ENCODE measurements around the gene DOCK4. TPM values are rescaled to one million over a fixed set of nuclear protein-coding genes. Genes with fewer than 3 reads are reported as not detected.

The DOCK4 gene
- total and polyA plus RNA-seq, 10 of the 15 experiments (the other 5 are each of a cell fraction or from before 2014, with no cell fraction given), result 0.03 to 0.73 (median 0.38) TPM

GRCh38 chr7:112064627-112065385, 141.4 kb downstream of the DOCK4 start (continued):
- TF ChIP-seq, protein P1, sequence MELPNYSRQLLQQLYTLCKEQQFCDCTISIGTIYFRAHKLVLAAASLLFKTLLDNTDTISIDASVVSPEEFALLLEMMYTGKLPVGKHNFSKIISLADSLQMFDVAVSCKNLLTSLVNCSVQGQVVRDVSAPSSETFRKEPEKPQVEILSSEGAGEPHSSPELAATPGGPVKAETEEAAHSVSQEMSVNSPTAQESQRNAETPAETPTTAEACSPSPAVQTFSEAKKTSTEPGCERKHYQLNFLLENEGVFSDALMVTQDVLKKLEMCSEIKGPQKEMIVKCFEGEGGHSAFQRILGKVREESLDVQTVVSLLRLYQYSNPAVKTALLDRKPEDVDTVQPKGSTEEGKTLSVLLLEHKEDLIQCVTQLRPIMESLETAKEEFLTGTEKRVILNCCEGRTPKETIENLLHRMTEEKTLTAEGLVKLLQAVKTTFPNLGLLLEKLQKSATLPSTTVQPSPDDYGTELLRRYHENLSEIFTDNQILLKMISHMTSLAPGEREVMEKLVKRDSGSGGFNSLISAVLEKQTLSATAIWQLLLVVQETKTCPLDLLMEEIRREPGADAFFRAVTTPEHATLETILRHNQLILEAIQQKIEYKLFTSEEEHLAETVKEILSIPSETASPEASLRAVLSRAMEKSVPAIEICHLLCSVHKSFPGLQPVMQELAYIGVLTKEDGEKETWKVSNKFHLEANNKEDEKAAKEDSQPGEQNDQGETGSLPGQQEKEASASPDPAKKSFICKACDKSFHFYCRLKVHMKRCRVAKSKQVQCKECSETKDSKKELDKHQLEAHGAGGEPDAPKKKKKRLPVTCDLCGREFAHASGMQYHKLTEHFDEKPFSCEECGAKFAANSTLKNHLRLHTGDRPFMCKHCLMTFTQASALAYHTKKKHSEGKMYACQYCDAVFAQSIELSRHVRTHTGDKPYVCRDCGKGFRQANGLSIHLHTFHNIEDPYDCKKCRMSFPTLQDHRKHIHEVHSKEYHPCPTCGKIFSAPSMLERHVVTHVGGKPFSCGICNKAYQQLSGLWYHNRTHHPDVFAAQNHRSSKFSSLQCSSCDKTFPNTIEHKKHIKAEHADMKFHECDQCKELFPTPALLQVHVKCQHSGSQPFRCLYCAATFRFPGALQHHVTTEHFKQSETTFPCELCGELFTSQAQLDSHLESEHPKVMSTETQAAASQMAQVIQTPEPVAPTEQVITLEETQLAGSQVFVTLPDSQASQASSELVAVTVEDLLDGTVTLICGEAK (IDR thresholded peaks at IDR 0.05; ENCODE audit: borderline replicate concordance), result no peak
- no peak for TF ChIP-seq SREBF1 (IDR thresholded peaks at IDR 0.05; ENCODE audit: low read length)
- no peak for TF ChIP-seq EGR1 (IDR thresholded peaks at IDR 0.05; ENCODE audit: borderline replicate concordance in 1 of 2, low read depth in 2 of 2, low read length in 2 of 2)
- TF ChIP-seq PAX5 (IDR thresholded peaks at IDR 0.05; ENCODE audit: borderline replicate concordance, low read depth, low read length), result no peak

DNA sequence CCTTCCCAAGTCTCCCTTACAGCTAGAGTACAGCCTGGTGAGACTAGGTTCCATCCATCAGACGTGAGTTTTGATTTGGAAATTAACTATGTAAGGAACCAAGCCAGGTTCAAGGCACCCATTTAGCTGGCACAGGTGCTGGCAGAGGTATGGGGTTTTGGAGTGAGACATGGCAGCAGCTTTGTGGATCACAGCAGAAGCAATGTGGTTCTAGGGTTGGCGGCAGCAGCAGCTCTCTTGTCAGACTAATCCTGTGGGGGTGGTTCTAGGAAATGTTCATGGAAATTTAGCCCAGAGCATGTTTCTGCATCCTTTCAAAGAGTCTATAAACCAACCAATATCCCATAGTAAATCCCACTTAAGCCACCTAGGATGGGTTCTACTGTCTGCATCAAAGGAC, 142.2 kb downstream of the DOCK4 start:
- ChIA-PET POLR2A (no interaction called here), SMC1A (ENCODE audit: uncharacterized antibody, unreplicated experiment) (interaction anchor here (1.0 to 1.5 kb wide), 2 partner anchors 20 to 39 kb away, joined by 3 to 4 read pairs; no protein-coding TSS in a partner anchor), RAD21 (ENCODE audit: unreplicated experiment) (no interaction called here), CTCF (no interaction called here)
- Histone ChIP-seq H3K4me3 (no peak overlapping the region), H3K9ac (ENCODE audit: control insufficient read depth, insufficient read depth, low read length) (no peak overlapping the region), H3K79me2 (ENCODE audit: control insufficient read depth, insufficient read depth, low read length) (no peaks in the 10 kb centered on the region), H3K4me1 (ENCODE audit: control insufficient read depth, insufficient read depth, low read length) (no peaks in the 10 kb centered on the region), H4K20me1 (ENCODE audit: control insufficient read depth, insufficient read depth) (no peaks in the 10 kb centered on the region), H3K9me3 (replicated peaks; ENCODE audit: control insufficient read depth, insufficient read depth, low read length) (no peaks in the 10 kb centered on the region), H2AFZ (ENCODE audit: control insufficient read depth, low read depth, low read length) (no peak overlapping the region), H3K27ac (ENCODE audit: control insufficient read depth, insufficient read depth) (no peak overlapping the region), H3K27me3 (replicated peaks in 1 of 2; ENCODE audit: control insufficient read depth in 2 of 2, insufficient read depth in 2 of 2, low read length in 1 of 2) (no peaks in the 10 kb centered on the region), H3K36me3 (ENCODE audit: control insufficient read depth in 2 of 2, insufficient read depth in 2 of 2, low read length in 1 of 2) (no peaks in the 10 kb centered on the region), H3K4me2 (ENCODE audit: control insufficient read depth, insufficient read depth) (no peak overlapping the region)
- in situ Hi-C loops (cut with MboI), result no loop called here
- ATAC-seq (no peak), FAIRE-seq (no peak), DNase-seq (ENCODE audit: low read depth, low spot score) (no peak)
- no TSS peak for BruUV-seq (replicated peaks)
- WGBS (ENCODE audit: insufficient coverage, insufficient replicate concordance, low lambda C conversion rate, missing lambda C conversion rate), result 93% methylated on average over 2 of the region's 2 CpGs
- intact Hi-C loops (cut with micrococcal nuclease; ENCODE audit: unreplicated experiment), result no loop called here
- TF ChIP-seq, protein P2, sequence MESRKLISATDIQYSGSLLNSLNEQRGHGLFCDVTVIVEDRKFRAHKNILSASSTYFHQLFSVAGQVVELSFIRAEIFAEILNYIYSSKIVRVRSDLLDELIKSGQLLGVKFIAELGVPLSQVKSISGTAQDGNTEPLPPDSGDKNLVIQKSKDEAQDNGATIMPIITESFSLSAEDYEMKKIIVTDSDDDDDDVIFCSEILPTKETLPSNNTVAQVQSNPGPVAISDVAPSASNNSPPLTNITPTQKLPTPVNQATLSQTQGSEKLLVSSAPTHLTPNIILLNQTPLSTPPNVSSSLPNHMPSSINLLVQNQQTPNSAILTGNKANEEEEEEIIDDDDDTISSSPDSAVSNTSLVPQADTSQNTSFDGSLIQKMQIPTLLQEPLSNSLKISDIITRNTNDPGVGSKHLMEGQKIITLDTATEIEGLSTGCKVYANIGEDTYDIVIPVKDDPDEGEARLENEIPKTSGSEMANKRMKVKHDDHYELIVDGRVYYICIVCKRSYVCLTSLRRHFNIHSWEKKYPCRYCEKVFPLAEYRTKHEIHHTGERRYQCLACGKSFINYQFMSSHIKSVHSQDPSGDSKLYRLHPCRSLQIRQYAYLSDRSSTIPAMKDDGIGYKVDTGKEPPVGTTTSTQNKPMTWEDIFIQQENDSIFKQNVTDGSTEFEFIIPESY (IDR thresholded peaks at IDR 0.05), result no peak
- TF ChIP-seq FOXK2 (IDR thresholded peaks at IDR 0.05), result no peak
- TF ChIP-seq SUPT20H (IDR thresholded peaks at IDR 0.05; ENCODE audit: borderline replicate concordance, control insufficient read depth, low read depth, low read length), result no peak
- no peak for TF ChIP-seq NFYA (IDR thresholded peaks at IDR 0.05; ENCODE audit: borderline replicate concordance, low read depth, low read length)
- TF ChIP-seq TCF3 (IDR thresholded peaks at IDR 0.05; ENCODE audit: borderline replicate concordance, insufficient read depth, low read depth, low read length), result no peak
- TF ChIP-seq ZSCAN29 (IDR thresholded peaks at IDR 0.05), result no peak
- no peak for TF ChIP-seq BCL11A (IDR thresholded peaks at IDR 0.05; ENCODE audit: low read depth, low read length)
- TF ChIP-seq SMARCA5 (IDR thresholded peaks at IDR 0.05), result no peak
- TF ChIP-seq HDAC2 (IDR thresholded peaks at IDR 0.05), result no peak
- TF ChIP-seq, protein P3, sequence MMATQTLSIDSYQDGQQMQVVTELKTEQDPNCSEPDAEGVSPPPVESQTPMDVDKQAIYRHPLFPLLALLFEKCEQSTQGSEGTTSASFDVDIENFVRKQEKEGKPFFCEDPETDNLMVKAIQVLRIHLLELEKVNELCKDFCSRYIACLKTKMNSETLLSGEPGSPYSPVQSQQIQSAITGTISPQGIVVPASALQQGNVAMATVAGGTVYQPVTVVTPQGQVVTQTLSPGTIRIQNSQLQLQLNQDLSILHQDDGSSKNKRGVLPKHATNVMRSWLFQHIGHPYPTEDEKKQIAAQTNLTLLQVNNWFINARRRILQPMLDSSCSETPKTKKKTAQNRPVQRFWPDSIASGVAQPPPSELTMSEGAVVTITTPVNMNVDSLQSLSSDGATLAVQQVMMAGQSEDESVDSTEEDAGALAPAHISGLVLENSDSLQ (IDR thresholded peaks at IDR 0.05), result no peak
- no peak for TF ChIP-seq ATF7 (IDR thresholded peaks at IDR 0.05; ENCODE audit: low read depth)
